HL-60 (cell line): ENCODE results near the gene EYA2.

Experiments
- CTCF ChIP-seq: IDR thresholded peaks from one replicate; pipeline ENCODE4 v1.5.1; 2011; ENCODE audit warnings: low read length, control low read depth, inconsistent platforms; ENCODE audit not compliant: insufficient read depth
- SPI1 ChIP-seq: IDR thresholded peaks from 2 replicates; pipeline ENCODE4 v1.6.1; 2012; ENCODE audit warnings: low read depth, mild to moderate bottlenecking, borderline replicate concordance

GRCh38 chr20:47237715-47238114 lies 343.1 kb downstream of the EYA2 start:
- TF ChIP-seq CTCF (no peak), SPI1 (no peak)
